GM12872 (cell line): ENCODE measurements around the gene ROR2.

Experiments used
- CTCF ChIP-seq: IDR thresholded peaks from 3 replicates; pipeline ENCODE4 v1.5.1; 2011; ENCODE audit warnings: low read depth, mild to moderate bottlenecking, low read length, moderate library complexity; ENCODE audit not compliant: insufficient read depth

ROR2 gene

GRCh38 chr9:91557327-91557726 lies 392.7 kb downstream of the ROR2 start:
- TF ChIP-seq CTCF: no peak

- TF ChIP-seq CTCF: no peak
Measured at GRCh38 chr9:91555132-91555531, 394.9 kb downstream of the ROR2 start.

GRCh38 chr9:91549177-91549576 lies 400.9 kb downstream of the ROR2 start:
- TF ChIP-seq CTCF: no peak

- TF ChIP-seq CTCF: no peak
Measured at GRCh38 chr9:91547081-91547480, 402.9 kb downstream of the ROR2 start.

GRCh38 chr9:91546574-91546973 lies 403.5 kb downstream of the ROR2 start:
- TF ChIP-seq CTCF: no peak

GRCh38 chr9:91541734-91542133 lies 408.3 kb downstream of the ROR2 start:
- TF ChIP-seq CTCF: no peak

GRCh38 chr9:91536211-91536691 lies 413.8 kb downstream of the ROR2 start:
- TF ChIP-seq CTCF: no peak

GRCh38 chr9:91534374-91534773 lies 415.7 kb downstream of the ROR2 start:
- no peak for TF ChIP-seq CTCF
